Choroid plexus epithelial cell (primary cell): ENCODE measurements around the gene ST6GALNAC6.

Experiments used
- DNase-seq: peaks from one replicate; pipeline ENCODE4 v3.0.0-alpha.2; 2010; ENCODE audit warnings: low read depth
- H3K4me3 ChIP-seq: 2 replicates; pipeline ENCODE4 v1.5.1; 2011; ENCODE audit warnings: low read depth, mild to moderate bottlenecking, control low read depth, low read length, moderate library complexity
- TF ChIP-seq, protein P1 (sequence below): conservative IDR thresholded peaks from 2 replicates; pipeline ENCODE4 v1.5.1; 2011; ENCODE audit warnings: low read depth, mild to moderate bottlenecking, control low read depth, inconsistent platforms, low read length, moderate library complexity

Gene ST6GALNAC6

DNA sequence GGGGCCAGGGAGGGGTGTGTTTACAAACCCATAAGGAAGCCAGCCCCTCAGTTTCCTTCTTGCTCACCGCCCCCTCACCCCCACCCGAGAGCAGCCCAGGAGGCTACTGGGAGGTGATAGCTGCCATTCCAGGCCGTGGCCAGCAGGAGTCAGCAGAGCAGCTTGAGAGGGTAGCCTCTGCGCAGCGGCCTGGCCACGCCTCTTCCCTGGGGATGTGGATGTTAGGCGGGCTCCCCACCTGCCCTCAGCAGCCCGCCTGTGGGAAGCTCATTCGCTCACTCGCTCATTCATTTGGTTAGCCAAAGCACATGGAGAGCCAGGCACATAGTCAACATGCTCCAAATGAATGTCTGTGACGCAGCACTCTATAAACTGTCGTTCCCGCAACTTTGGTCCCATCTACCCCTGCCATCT is 44.3 kb upstream of the ST6GALNAC6 start:
- TF ChIP-seq, protein P1, sequence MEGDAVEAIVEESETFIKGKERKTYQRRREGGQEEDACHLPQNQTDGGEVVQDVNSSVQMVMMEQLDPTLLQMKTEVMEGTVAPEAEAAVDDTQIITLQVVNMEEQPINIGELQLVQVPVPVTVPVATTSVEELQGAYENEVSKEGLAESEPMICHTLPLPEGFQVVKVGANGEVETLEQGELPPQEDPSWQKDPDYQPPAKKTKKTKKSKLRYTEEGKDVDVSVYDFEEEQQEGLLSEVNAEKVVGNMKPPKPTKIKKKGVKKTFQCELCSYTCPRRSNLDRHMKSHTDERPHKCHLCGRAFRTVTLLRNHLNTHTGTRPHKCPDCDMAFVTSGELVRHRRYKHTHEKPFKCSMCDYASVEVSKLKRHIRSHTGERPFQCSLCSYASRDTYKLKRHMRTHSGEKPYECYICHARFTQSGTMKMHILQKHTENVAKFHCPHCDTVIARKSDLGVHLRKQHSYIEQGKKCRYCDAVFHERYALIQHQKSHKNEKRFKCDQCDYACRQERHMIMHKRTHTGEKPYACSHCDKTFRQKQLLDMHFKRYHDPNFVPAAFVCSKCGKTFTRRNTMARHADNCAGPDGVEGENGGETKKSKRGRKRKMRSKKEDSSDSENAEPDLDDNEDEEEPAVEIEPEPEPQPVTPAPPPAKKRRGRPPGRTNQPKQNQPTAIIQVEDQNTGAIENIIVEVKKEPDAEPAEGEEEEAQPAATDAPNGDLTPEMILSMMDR, result peak; percentile 93
- no peak overlapping the region for H3K4me3 ChIP-seq
- DNase-seq, result peak; percentile 84

DNA sequence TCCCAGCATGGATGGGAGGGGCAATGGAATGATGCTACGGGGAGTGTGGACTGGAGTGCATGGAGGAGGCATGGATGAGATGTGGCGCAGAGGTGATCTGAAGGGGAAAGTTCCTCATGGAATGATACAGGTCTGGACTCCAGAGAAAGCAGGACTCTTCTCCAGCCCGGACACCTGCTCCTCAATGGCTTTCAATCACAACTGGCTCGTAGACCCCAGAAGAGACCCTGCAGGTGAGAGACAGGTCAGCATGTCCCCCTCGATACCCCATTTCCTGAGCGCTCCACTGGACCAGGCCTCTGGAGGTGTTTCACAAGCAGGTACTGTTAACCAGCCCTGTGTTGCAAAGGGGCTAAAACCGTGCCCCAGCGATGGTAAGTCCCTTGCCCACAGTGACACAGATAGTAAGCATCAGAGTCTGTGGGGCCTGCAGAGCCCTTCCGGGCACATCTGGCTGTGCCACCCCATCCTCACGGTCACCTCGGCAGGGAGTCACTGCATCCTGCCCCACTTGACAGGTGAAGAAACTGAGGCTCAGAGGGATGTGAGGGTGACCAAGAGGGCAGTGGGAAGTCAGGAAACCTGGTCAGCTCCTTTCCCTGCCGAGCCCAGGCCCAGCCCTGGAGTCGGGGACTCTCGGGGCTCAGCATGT is 43.7 kb upstream of the ST6GALNAC6 start:
- H3K4me3 ChIP-seq, result no peak overlapping the region
- no peak for DNase-seq
- TF ChIP-seq, protein P1, result no peak

DNA sequence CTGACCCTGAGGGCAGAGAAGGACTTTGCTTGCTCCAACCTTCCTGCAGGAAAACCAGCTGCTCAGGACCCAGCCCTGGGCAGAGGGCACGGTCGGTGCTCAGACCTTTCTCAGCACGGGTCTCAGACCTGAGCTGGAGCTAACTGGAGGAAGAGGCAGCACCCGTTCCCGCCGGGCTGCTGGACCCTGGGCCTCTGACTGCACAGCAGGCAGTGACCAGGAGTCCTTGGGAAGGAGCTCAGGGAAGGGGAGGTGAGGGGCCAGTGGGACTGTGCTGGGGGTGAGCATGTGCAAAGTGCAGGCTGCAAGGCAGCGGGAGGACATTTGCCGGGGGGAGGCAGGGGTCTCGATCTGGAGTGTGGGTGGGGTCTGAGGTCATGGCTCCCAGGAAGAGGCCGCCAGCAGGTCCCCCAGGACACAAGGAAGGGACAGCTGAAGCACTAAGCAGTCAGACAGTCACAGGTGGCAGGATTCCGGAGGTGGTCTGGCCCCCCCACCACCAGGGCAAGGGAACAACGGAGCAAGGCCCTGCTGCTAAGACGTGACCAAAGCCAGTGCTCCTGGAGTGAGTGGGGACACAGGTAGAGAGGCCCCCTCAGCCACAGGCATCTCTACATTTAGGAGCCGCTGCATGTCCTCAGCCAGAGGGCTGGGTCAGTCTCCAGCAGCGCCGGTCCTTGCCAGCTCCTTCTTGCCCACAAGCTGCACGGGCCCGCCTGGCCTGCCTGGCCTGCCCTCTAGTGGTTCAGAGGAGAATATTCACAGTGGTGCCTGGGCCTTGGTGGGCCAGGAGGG is 43.0 kb upstream of the ST6GALNAC6 start:
- H3K4me3 ChIP-seq, result no peak overlapping the region
- TF ChIP-seq, protein P1, result peak; percentile 85
- DNase-seq, result peak; percentile 77

DNA sequence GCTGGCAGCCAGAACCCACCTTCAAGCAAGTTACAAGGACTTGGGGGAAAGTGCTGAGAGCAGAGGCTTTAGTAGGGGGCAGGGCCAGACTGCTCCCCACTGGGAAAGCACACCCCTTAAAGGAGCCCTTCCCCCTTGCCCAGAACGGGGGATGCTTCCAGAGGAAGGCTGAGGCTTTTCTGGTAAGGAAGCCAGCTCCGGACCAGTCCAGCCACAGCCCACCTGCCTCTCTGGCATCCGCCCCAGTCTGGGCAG is 42.5 kb upstream of the ST6GALNAC6 start:
- no peak overlapping the region for H3K4me3 ChIP-seq
- TF ChIP-seq, protein P1, result no peak
- DNase-seq, result no peak

DNA sequence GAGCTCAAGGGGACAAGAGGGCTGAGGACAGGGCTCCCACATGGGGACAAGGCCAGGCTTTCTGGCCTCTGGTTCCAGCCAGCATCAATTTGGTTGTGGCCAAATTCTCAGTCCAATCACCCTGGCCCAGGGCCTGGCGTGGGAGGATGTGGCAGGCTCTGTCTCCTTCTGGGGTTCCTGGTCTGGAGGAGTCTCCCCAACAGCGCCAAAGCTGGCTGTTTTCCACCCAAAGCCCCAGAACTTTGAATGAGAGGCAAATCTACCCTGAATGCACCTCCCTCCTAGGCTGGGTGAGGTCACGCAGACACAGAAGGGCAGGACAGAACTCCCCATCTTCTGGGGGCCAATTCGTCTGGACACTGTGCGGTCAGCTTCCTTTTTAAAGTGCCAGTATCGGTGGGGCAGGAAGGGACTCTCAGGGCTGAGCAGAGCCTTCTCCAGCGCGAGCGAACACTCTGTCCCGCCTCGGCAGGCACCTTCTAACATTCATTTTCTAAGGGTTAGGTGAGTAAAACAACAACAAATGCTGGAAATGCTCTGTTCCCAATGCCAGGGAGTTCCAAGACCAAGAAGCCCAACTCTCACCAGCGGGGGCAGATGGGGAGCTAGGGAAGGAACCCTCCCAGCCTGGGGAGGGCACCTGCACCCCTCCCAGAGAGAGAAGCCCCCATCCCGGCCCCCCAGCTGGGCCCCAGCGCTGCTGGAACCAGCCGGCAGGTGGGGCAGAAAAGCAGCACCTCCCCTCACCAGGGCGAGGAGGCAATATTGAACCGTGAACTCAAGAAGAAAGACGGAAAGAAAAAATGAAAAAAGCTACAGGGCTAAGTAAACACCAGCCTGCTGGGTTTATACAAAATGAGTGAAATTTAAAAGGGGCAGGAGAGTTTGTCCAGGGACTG is 41.9 kb upstream of the ST6GALNAC6 start:
- no peak for DNase-seq
- TF ChIP-seq, protein P1, result no peak
- no peak overlapping the region for H3K4me3 ChIP-seq

DNA sequence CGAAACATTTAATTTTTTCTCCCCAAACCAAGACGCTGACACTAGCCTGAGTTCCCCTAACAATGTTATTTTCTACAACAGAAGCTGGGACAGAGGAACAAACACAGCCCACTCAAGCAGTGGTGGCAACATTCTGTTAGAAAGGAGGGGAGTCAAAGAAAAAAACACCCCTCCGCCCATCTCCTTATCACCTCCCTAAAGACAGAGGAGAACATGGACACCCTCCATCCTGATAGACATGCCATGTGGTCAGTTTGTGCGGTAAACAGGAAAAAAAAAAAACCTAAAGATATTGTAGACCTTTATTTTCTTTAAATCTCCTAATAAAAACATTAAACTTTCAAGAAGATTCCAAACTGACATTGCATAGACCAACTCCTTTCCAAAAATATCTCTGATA is 41.2 kb upstream of the ST6GALNAC6 start:
- no peak for DNase-seq
- TF ChIP-seq, protein P1, result no peak
- no peak overlapping the region for H3K4me3 ChIP-seq
